Stimulated activated CD4-positive, alpha-beta T cell treated with anti-CD3 and anti-CD28 coated beads, Interleukin-4, amount 100 ng/mL, for 24 hours (primary cell): ENCODE data around the gene SAMD4A.
"Not testable (repeated sequence)": the region's sequence is repeated elsewhere in the genome, so short reads cannot be mapped to it uniquely, and the experiment has no call there.

Source experiments
- DNase-seq: peaks from one replicate; pipeline ENCODE4 v3.0.0-alpha.2; 2020

SAMD4A gene

GRCh38 chr14:54599966-54600716, 33.2 kb downstream of the SAMD4A start:
- DNase-seq: no peak

GRCh38 chr14:54600717-54601109, 33.8 kb downstream of the SAMD4A start:
- DNase-seq: no peak

DNA sequence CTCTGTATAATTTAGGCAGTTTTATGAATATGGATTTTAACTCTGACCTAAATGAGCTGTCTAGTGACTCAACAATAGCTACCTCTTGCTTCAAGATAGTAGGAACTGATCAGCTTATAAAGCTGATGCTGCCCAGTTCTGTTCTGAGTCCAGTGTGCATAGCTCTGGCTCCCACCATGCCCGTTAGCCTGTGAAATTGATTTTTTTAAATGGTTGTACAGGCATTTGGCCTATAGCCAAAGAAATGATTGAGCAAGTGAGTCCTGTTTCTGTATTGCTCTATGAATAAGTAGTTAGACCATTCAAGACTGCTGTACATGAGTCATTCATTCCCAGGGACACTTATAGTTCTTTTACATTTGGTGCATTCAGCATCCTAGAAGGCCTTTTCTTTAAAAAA, 36.4 kb downstream of the SAMD4A start:
- no peak for DNase-seq

DNA sequence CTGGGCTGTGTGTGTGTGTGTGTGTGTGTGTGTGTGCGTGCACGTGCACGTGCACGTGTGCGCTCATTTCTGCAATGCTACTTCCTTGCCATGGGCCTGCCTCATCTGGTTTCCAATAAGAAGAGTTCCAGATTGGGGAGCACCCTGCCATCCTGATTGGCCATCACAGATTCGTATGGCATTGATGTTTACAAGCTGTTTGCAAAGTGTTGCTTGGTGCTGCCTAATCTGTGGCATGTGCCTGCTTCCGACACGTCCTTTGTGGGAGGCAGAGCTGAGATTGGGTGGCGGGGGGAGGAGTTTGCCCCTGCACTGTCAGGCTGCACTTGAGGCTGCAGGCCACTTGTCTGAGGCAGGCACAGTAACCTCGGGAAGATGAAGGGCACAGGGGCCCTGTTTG, 39.2 kb downstream of the SAMD4A start:
- no peak for DNase-seq

GRCh38 chr14:54606631-54607133, 39.8 kb downstream of the SAMD4A start:
- no peak for DNase-seq

DNA sequence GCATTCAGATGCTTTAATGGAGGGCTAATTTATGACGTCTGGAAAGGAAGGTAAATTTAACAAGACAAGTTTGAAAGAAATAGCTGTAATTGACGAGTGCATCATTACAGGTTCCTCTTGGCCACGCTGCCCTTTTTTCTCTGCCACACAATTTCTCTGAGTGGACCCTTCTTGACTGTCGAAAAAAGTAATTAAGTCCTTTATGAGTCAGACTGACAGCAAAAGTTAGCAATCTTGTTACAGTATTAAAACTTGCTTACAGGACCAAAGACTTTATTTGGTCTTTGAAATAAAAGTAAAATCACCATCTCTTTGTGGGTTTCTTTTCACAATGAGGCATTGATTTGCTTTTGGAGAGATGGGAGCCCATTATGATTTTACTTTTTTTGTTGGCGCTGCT, 42.6 kb downstream of the SAMD4A start:
- no peak for DNase-seq

- no peak for DNase-seq
Measured at GRCh38 chr14:54610051-54610977, 43.4 kb downstream of the SAMD4A start.

DNA sequence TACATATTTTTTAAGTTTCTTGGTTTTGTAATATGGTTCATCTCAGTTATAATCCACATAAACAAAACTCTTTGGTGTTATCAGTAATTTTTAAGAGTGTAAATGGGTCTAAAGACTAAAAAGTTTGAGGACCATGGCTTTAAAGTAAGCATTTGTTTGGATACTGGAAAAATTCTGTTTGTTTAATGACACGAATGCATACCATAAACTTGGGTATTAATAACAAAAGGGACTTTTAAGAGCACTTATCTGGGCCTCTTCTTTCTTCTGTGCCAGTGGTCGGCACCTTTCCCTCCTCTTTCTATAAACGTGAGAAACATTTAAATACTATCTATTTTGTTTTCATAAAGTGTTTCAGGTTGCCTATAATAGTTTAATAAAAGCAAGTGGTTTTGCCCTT, 47.4 kb downstream of the SAMD4A start:
- no peak for DNase-seq

GRCh38 chr14:54617467-54617866, 50.5 kb downstream of the SAMD4A start:
- no peak for DNase-seq

DNA sequence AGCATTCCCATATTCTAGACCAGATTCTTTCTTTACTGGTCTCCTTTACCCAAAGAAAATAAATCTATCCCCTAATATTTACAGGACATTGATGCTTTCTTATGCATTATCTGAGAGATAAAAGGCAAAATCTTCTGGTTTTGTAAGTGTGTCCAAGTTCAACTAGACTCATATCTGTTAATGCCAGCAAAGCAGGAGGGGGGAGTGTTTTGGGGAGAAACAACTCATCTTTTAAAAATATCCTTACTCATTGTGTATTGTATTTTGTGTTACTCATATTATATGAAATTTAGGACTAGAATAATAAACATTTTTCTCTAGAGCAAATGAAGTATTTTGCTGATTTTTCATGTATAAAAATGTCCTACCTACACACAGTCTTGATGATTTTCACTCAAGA, 54.8 kb downstream of the SAMD4A start:
- DNase-seq: no peak

DNA sequence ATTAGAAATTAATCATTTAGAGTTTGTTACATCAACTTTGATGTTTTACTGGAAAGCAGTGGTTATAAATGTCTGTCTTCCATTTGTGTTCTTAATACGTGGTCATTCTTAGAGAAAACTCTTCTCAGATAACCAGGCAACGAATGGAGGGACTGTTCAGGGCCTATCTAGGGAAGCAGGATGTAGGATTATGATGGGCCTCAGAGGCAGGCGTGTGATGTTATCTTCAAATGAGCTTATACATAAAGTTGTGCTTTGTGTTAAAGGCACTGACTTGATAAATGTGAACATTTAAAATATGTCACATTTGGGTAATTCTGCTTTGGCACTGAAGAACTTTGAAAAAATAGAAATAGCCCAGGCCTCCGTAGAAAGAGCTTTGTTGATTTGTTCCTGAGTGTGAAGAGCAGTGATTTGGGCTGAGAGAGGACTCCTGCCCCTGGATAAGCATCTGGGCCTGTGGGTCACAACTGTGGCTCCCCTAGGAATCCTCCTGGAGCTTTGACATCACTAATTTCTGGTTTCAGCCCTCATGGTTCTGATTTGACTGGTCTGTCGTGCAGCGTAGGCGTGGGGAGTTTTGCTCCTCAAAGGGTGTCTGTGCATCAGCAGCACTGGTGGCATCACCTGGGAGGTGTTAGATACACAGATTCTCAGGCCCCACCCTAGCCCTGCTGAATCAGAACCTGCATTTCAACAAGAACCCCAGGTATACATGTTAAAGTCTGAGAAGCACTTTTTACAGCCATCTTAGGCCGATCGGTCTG, 55.4 kb downstream of the SAMD4A start:
- peak; percentile 69 for DNase-seq

- DNase-seq: no peak
Measured at GRCh38 chr14:54623279-54624004, 56.5 kb downstream of the SAMD4A start.

DNA sequence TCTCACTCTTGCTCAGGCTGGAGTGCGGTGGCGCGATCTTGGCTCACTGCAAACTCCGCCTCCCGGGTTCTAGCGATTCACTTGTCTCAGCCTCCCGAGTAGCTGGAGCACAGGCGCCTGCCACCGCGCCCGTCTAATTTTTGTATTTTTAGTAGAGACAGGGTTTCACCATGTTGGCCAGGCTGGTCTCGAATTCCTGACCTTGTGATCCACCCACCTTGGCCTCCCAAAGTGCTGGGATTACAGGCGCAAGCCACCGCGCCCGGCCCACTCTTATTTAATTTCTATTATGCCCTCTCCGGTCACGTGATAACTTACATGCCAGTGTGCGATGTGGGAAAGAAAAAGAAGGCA, 57.1 kb downstream of the SAMD4A start:
- DNase-seq: not testable (repeated sequence)

GRCh38 chr14:54625112-54625511, 58.2 kb downstream of the SAMD4A start:
- no peak for DNase-seq

DNA sequence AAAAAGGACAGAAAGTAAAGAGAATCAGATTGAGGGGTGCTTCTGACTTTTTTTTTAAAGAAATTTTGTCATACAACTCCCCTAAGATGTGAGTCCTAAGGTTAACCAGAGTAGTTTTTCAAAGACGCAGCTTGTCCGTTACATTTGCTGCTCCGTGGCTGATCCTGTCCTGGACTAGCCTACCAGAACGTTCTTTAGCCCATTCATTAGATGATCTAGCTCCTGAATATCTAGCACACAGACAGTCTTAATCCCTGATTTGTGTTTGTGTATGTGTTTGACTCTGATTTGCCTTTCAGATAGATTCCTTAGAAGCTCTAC, 60.3 kb downstream of the SAMD4A start:
- no peak for DNase-seq

DNA sequence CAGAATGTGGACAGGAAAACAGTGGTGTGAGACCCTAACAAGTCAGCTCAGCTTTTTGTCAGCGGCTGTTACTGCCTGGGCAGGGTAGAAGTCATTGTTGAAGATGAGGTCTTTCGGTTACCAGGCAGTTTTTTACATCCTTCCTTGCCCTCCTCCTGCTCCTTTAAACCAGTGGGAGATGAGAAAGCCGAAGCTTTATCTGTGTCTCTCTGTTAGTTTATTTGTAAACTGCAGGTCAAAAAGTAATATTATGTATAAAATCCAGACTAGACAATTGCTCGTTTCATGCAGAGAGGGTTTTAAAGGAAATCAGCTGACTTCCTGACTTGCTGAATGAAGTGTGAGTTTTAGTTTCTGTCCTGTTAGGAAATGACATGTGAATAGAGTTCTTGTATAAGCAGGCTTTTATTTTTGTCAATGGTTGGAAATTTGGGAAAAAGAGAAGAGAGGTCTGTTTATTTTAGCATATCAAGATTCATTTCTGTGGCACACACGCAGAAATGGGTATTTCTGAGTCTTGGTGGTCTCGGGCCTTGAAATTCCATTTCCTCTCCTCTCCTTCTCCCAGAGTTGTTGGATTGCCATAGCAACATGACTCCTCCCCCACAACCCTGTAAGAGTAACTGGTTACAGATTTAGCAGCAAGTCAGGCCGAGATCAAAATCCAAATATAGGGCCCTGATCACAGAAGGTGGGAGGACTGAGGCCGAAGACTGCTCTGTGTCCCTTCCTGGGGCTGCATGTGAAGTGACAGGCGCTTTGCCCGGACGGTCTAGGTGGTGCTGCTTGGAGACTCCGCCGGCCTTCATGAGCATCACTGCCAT, 60.8 kb downstream of the SAMD4A start:
- DNase-seq: peak; percentile 35

DNA sequence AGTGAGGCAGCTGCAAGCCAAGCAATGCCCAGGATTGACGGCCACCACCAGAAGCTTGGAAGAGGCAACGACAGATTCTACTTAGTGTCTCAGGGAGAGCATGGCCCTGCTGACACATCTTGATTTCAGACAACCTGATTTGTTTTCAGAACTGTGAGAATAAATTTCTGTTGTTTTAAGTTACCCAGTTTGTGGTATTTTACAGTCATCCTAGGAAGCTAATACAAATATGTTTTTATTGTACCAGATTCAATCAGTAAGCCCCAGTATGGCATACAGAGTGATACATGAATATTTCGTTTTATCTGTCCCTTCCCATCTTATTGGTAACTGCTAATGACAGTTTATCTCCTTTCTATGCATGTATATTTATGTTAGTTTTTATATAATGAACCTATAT, 62.3 kb downstream of the SAMD4A start:
- no peak for DNase-seq

GRCh38 chr14:54629635-54630360, 62.9 kb downstream of the SAMD4A start:
- DNase-seq: no peak

- no peak for DNase-seq
Measured at GRCh38 chr14:54631016-54631415, 64.1 kb downstream of the SAMD4A start.

- DNase-seq: no peak
Measured at GRCh38 chr14:54632452-54632851, 65.5 kb downstream of the SAMD4A start.

GRCh38 chr14:54633076-54633475, 66.1 kb downstream of the SAMD4A start:
- DNase-seq: no peak
